HepG2 (cell line): ENCODE measurements around the gene EMILIN3. TPM values are rescaled to one million over a fixed set of nuclear protein-coding genes. Genes with fewer than 3 reads are reported as not detected.

Experiments used
- ATAC-seq: fragments of 200-7000 bp; cut with Tn5 transposase; 3 replicates; pipeline ENCODE4 v1.9.1; 2020; ENCODE audit warnings: mild to moderate bottlenecking, moderate library complexity
- BruUV-seq: library from RNA; stranded (reverse); fragments of 400-500 nt; replicated peaks from 2 replicates; lab custom pipeline; 2021; lab: Mats Ljungman, UMichigan
- CTCF ChIA-PET: fragments of 300-600 bp; formaldehyde crosslinking; extraction: SDS; loops from one replicate; lab custom pipeline; 2021; ENCODE audit warnings: low total read pairs, inconsistent platforms, low intra/inter-chr PET ratio; lab: Yijun Ruan, JAX
- POLR2A ChIA-PET: fragments of 350-600 bp; sonication (Branson Sonifier 250); formaldehyde crosslinking; loops from one replicate; lab custom pipeline; 2020; ENCODE audit warnings: antibody characterized with exemption, inconsistent platforms; lab: Yijun Ruan, JAX
- DNase-seq: peaks from one replicate; pipeline ENCODE4 v3.0.0-alpha.2; 2015; ENCODE audit warnings: low spot score
- FAIRE-seq: peaks from 3 replicates; lab custom pipeline; 2011; peaks lifted over from hg19 to GRCh38; lab: Jason Lieb, UNC
- H2AFZ ChIP-seq: one replicate; pipeline ENCODE4 v1.6.1; 2011; ENCODE audit warnings: low read length, inconsistent platforms
- H3K27ac ChIP-seq: fragments of 300-600 bp; 3 replicates; pipeline ENCODE4 v1.8.0; 2011; ENCODE audit warnings: mixed run types, mild to moderate bottlenecking, mixed read lengths, low read length, inconsistent platforms; ENCODE audit not compliant: insufficient read depth; ENCODE audit errors: extremely low read length
- H3K27me3 ChIP-seq, 2 experiments: fragments of 200-600 bp in 1 of 2; 2 replicates in 1 of 2; 3 replicates in 1 of 2; pipeline versions ENCODE4 v1.6.0 to v1.8.0; 2011; ENCODE audit warnings: low read length in 2 of 2, mild to moderate bottlenecking in 2 of 2, moderate library complexity in 2 of 2, inconsistent platforms in 1 of 2; ENCODE audit not compliant: insufficient read depth in 2 of 2, control insufficient read depth in 1 of 2
- H3K36me3 ChIP-seq, 2 experiments: fragments of 200-600 bp in 1 of 2; replicated peaks in 1 of 2; 2 replicates in 1 of 2; 3 replicates in 1 of 2; pipeline versions ENCODE4 v1.5.1 to v1.8.0; 2011; ENCODE audit warnings: low read length in 2 of 2, inconsistent platforms in 1 of 2; ENCODE audit not compliant: insufficient read depth in 2 of 2, control insufficient read depth in 1 of 2
- H3K4me1 ChIP-seq: 2 replicates; pipeline ENCODE4 v1.5.1; 2012; ENCODE audit warnings: low read length, inconsistent platforms; ENCODE audit not compliant: insufficient read depth
- H3K4me2 ChIP-seq: 2 replicates; pipeline ENCODE4 v1.6.0; 2011; ENCODE audit warnings: low read depth, low read length, inconsistent platforms
- H3K4me3 ChIP-seq, 3 experiments: fragments of 200-600 bp in 1 of 3; sonication (generic), shearing (Covaris generic) in 1 of 3; replicated peaks in 1 of 3; 2 replicates each; pipeline ENCODE4 v1.5.1; 2011 to 2016; ENCODE audit warnings: low read length in 3 of 3, inconsistent platforms in 2 of 3, low read depth in 2 of 3, mild to moderate bottlenecking in 2 of 3, control low read depth in 1 of 3, mixed read lengths in 1 of 3; ENCODE audit not compliant: insufficient read depth in 1 of 3
- H3K79me2 ChIP-seq: one replicate; pipeline ENCODE4 v1.6.1; 2011; ENCODE audit warnings: low read length, inconsistent platforms; ENCODE audit not compliant: insufficient read depth
- H3K9ac ChIP-seq: 2 replicates; pipeline ENCODE4 v1.6.0; 2011; ENCODE audit warnings: mild to moderate bottlenecking, low read depth, low read length, inconsistent platforms; ENCODE audit not compliant: insufficient read depth
- H3K9me3 ChIP-seq: 2 replicates; pipeline ENCODE4 v1.5.1; 2012; ENCODE audit warnings: mild to moderate bottlenecking, low read length
- H4K20me1 ChIP-seq: 2 replicates; pipeline ENCODE4 v1.6.0; 2011; ENCODE audit warnings: inconsistent platforms, mild to moderate bottlenecking, low read length, moderate library complexity; ENCODE audit not compliant: insufficient read depth
- ARNTL ChIP-seq: sonication (generic); formaldehyde crosslinking; IDR thresholded peaks from 2 replicates; pipeline ENCODE4 v1.4.0; 2020; ENCODE audit warnings: mild to moderate bottlenecking, missing genetic modification reagents
- FOXM1 ChIP-seq: sonication (generic); formaldehyde crosslinking; IDR thresholded peaks from 2 replicates; pipeline ENCODE4 v1.5.0; 2020; ENCODE audit warnings: missing genetic modification reagents
- MEIS1 ChIP-seq: sonication (generic); formaldehyde crosslinking; IDR thresholded peaks from 2 replicates; pipeline ENCODE4 v1.9.0; 2021; ENCODE audit warnings: mild to moderate bottlenecking, missing genetic modification reagents, moderate library complexity, borderline replicate concordance
- SIN3A ChIP-seq: IDR thresholded peaks from 2 replicates; pipeline ENCODE4 v1.6.1; 2011; ENCODE audit warnings: low read depth, mild to moderate bottlenecking, control low read depth, low read length, borderline replicate concordance
- TRIM24 ChIP-seq: sonication (generic); formaldehyde crosslinking; IDR thresholded peaks from 2 replicates; pipeline ENCODE4 v1.8.0; 2022; ENCODE audit warnings: mild to moderate bottlenecking, missing genetic modification reagents
- U2AF2 ChIP-seq: fragments of 200-400 bp; formaldehyde crosslinking; IDR thresholded peaks from 2 replicates; pipeline ENCODE4 v1.6.1; 2017; ENCODE audit warnings: low read depth, mild to moderate bottlenecking, low read length
- ZNF230 ChIP-seq: sonication (generic); formaldehyde crosslinking; IDR thresholded peaks from 2 replicates; pipeline ENCODE4 v1.4.0; 2020; ENCODE audit warnings: mild to moderate bottlenecking, missing genetic modification reagents
- ZNF274 ChIP-seq: sonication (generic); formaldehyde crosslinking; IDR thresholded peaks from 2 replicates; pipeline ENCODE4 v1.5.1; 2020; ENCODE audit warnings: mild to moderate bottlenecking, missing genetic modification reagents
- WGBS: methylation state at CpG from one replicate; pipeline ENCODE4 v1.1.6; 2017; ENCODE audit warnings: low lambda C conversion rate; 5-methylcytosine and 5-hydroxymethylcytosine counted together
- in situ Hi-C: cut with HindIII; loops from 2 replicates; pipeline ENCODE4 v1.10.0; 2017; ENCODE audit warnings: low pct_unique_long_range_greater_than_20kb; ENCODE audit not compliant: extremely low pct_ligation_motif_present
- intact Hi-C: fragments of 100-400 bp; cut with micrococcal nuclease; formaldehyde crosslinking; loops from one replicate; pipeline ENCODE4 v1.10.0; 2022; ENCODE audit not compliant: unreplicated experiment
- polyA plus RNA-seq, 8 experiments: library from polyadenylated mRNA; depleted of rRNA in 3 of 8; stranded (reverse) in 7 of 8; unstranded in 1 of 8; fragments of >200 nt; fragmentation: Illumina TruSeq in 4 of 8; extraction: Trizol in 4 of 8; gene quantifications; 2 replicates each; pipeline versions ENCODE4 v1.2.1 to v1.2.3, GENCODE V29; 2011 to 2016; ENCODE audit warnings: low read depth in 4 of 8, missing spikeins in 1 of 8, mixed read lengths in 1 of 8; ENCODE audit not compliant: insufficient read depth in 1 of 8
- total RNA-seq, 5 experiments: library from RNA; depleted of rRNA; stranded (reverse); fragments of >200 nt; fragmentation: Illumina TruSeq; extraction: Trizol; gene quantifications; 2 replicates each; pipeline ENCODE4 v1.2.3, GENCODE V29; 2016; ENCODE audit warnings: low read depth in 1 of 5
- TF ChIP-seq, protein P1 (sequence below): sonication (generic); formaldehyde crosslinking; IDR thresholded peaks from 2 replicates; pipeline ENCODE4 v1.8.1; 2023; ENCODE audit warnings: missing genetic modification reagents, mild to moderate bottlenecking, borderline replicate concordance
- TF ChIP-seq, protein P2 (sequence below): sonication (generic); formaldehyde crosslinking; IDR thresholded peaks from 2 replicates; pipeline ENCODE4 v1.4.0; 2020; ENCODE audit warnings: mild to moderate bottlenecking, missing genetic modification reagents
- TF ChIP-seq, protein P3 (sequence below): sonication (generic); formaldehyde crosslinking; conservative IDR thresholded peaks from 2 replicates; pipeline ENCODE4 v1.4.0; 2020; ENCODE audit warnings: mild to moderate bottlenecking, missing genetic modification reagents, moderate library complexity

EMILIN3 gene
- total and polyA plus RNA-seq, 2 of the 13 experiments (the other 11 are each of a cell fraction or from before 2014, with no cell fraction given) = 0.25 to 0.29 TPM

DNA sequence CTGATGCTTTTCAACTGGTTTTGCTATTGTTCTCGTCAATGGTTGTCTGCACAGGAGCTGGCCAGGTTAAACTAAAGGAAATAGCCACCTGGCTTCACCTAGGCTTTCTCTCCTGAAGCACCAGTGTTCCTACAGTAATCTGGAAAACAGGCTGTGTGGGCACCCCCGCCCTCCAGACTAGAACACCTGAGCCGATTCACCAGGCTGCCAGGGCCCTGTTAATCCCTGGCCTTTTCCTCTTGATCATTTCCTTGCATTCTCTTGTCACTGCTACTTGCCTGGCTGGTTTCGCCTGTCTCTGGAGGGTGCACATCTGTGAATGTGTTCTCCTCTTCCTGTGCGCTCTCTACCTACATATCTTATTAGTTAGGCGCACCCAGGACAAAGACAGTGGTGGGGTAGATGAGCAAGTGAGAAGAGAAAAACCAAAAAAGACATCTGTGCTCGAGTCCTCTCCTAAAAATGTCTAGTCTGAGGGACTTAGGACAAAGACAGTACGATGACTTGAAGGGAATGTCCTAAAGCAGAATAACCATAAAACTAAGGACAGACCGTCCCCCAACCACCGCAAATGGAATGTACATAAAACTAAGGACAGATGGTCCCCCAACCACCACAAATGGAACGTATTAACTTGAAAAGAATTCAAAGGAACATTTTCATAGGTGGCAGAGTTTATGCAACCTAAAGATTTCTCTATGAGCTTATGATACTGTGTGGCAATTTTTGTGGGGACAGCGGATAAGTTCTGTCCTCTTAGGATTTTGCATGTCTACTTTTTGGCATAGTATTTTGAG is 45.9 kb upstream of the EMILIN3 start:
- no peak for FAIRE-seq
- BruUV-seq = no TSS peak
- CTCF ChIA-PET = no interaction called here

More for the DNA sequence above, 45.9 kb upstream of the EMILIN3 start:
- WGBS = 95% methylated on average over 12 of the region's 12 CpGs
- no peaks in the 10 kb centered on the region for H4K20me1 ChIP-seq
- no peaks in the 10 kb centered on the region for H3K79me2 ChIP-seq
- in situ Hi-C loops = no loop called here
- H3K4me2 ChIP-seq = no peak overlapping the region
- POLR2A ChIA-PET = no interaction called here
- ATAC-seq (no peak), DNase-seq (no peak)
- H3K27ac ChIP-seq = no peak overlapping the region
- H3K36me3 ChIP-seq = peaks cover 58 to 97% of the 10 kb centered on the region in 2 experiments
- TF ChIP-seq ZNF274 (no peak), U2AF2 (no peak), MEIS1 (CRISPR knock-in tag) (no peak), ARNTL (CRISPR knock-in tag) (no peak), SIN3A (no peak), FOXM1 (CRISPR knock-in tag) (no peak), ZNF230 (CRISPR knock-in tag) (no peak), TRIM24 (CRISPR knock-in tag) (no peak)
- TF ChIP-seq, protein P1, sequence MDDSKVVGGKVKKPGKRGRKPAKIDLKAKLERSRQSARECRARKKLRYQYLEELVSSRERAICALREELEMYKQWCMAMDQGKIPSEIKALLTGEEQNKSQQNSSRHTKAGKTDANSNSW (CRISPR knock-in tag) = no peak
- TF ChIP-seq, protein P2, sequence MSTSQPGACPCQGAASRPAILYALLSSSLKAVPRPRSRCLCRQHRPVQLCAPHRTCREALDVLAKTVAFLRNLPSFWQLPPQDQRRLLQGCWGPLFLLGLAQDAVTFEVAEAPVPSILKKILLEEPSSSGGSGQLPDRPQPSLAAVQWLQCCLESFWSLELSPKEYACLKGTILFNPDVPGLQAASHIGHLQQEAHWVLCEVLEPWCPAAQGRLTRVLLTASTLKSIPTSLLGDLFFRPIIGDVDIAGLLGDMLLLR = no peak
- TF ChIP-seq, protein P3, sequence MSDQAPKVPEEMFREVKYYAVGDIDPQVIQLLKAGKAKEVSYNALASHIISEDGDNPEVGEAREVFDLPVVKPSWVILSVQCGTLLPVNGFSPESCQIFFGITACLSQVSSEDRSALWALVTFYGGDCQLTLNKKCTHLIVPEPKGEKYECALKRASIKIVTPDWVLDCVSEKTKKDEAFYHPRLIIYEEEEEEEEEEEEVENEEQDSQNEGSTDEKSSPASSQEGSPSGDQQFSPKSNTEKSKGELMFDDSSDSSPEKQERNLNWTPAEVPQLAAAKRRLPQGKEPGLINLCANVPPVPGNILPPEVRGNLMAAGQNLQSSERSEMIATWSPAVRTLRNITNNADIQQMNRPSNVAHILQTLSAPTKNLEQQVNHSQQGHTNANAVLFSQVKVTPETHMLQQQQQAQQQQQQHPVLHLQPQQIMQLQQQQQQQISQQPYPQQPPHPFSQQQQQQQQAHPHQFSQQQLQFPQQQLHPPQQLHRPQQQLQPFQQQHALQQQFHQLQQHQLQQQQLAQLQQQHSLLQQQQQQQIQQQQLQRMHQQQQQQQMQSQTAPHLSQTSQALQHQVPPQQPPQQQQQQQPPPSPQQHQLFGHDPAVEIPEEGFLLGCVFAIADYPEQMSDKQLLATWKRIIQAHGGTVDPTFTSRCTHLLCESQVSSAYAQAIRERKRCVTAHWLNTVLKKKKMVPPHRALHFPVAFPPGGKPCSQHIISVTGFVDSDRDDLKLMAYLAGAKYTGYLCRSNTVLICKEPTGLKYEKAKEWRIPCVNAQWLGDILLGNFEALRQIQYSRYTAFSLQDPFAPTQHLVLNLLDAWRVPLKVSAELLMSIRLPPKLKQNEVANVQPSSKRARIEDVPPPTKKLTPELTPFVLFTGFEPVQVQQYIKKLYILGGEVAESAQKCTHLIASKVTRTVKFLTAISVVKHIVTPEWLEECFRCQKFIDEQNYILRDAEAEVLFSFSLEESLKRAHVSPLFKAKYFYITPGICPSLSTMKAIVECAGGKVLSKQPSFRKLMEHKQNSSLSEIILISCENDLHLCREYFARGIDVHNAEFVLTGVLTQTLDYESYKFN = no peak
- intact Hi-C loops = loop anchor here (5.0 kb wide), 2 partner anchors 160 to 445 kb away; no protein-coding TSS in a partner anchor
- H3K9me3 ChIP-seq = no peaks in the 10 kb centered on the region
- no peaks in the 10 kb centered on the region for H3K4me1 ChIP-seq
- H3K4me3 ChIP-seq = no peak overlapping the region
- H3K9ac ChIP-seq = no peak overlapping the region
- no peaks in the 10 kb centered on the region for H3K27me3 ChIP-seq
- H2AFZ ChIP-seq = no peak overlapping the region
